Gastroesophageal sphincter (tissue), 3 donors: Measurements from ENCODE around the gene CCDC188.

Experiments
- CTCF ChIP-seq, 4 experiments: fragments of 200-600 bp in 2 of 4; fragments of 450-650 bp in 2 of 4; sonication (generic) in 1 of 4; IDR thresholded peaks; one replicate each; pipeline ENCODE4 v1.5.1; 2017 to 2019; ENCODE audit warnings: antibody characterized with exemption in 4 of 4, mild to moderate bottlenecking in 2 of 4, moderate library complexity in 2 of 4
- EP300 ChIP-seq: sonication (generic); formaldehyde crosslinking; IDR thresholded peaks from one replicate; pipeline ENCODE4 v1.6.1; 2017; ENCODE audit warnings: antibody characterized with exemption, mild to moderate bottlenecking
- POLR2A ChIP-seq, 2 donors: fragments of 450-650 bp; IDR thresholded peaks; one replicate each; pipeline ENCODE4 v1.6.1; 2017; ENCODE audit warnings: antibody characterized with exemption in 2 of 2, mild to moderate bottlenecking in 2 of 2, moderate library complexity in 1 of 2
- POLR2AphosphoS5 ChIP-seq: sonication (generic); formaldehyde crosslinking; IDR thresholded peaks from one replicate; pipeline ENCODE4 v1.6.1; 2017; ENCODE audit warnings: antibody characterized with exemption

- TF ChIP-seq CTCF (IDR thresholded peaks at IDR 0.05) (no peak), EP300 (no peak), POLR2A (IDR thresholded peaks at IDR 0.05) (no peak), POLR2AphosphoS5 (no peak)
Observed at GRCh38 chr22:20156042-20156389, 5.2 kb upstream of the CCDC188 start.
